HG03378 (cell line): ENCODE data around the gene CCDC169.

Source experiments
- ATAC-seq: cut with Tn5 transposase; IDR thresholded peaks from one replicate; pipeline ENCODE4 v1.9.1; 2021; ENCODE audit warnings: mild to moderate bottlenecking, moderate library complexity; ENCODE audit not compliant: unreplicated experiment

The CCDC169 gene

GRCh38 chr13:36244990-36245389 is 52.6 kb downstream of the CCDC169 start:
- no peak for ATAC-seq

- ATAC-seq: no peak
Observed at GRCh38 chr13:36244073-36244472, 53.5 kb downstream of the CCDC169 start.

- ATAC-seq: no peak
Observed at GRCh38 chr13:36242761-36243160, 54.9 kb downstream of the CCDC169 start.

- ATAC-seq: no peak
Observed at GRCh38 chr13:36231236-36231635, 66.4 kb downstream of the CCDC169 start.

- ATAC-seq: no peak
Observed at GRCh38 chr13:36224730-36225129, 72.9 kb downstream of the CCDC169 start.

GRCh38 chr13:36219883-36220282 is 77.7 kb downstream of the CCDC169 start:
- ATAC-seq: no peak

- ATAC-seq: no peak
Observed at GRCh38 chr13:36217456-36217855, 80.2 kb downstream of the CCDC169 start.

- ATAC-seq: no peak
Observed at GRCh38 chr13:36214163-36214921, 83.3 kb downstream of the CCDC169 start, which contains the start of gene SOHLH2. Gene SOHLH2 (minus strand): TSS chr13:36214556. CDS start chr13:36214526, 30 bp downstream.

GRCh38 chr13:36212789-36213188 is 84.8 kb downstream of the CCDC169 start:
- no peak for ATAC-seq

- ATAC-seq: no peak
Observed at GRCh38 chr13:36211567-36211966, 86.0 kb downstream of the CCDC169 start.

GRCh38 chr13:36210738-36211137 is 86.9 kb downstream of the CCDC169 start:
- no peak for ATAC-seq

- no peak for ATAC-seq
Observed at GRCh38 chr13:36207672-36208071, 89.9 kb downstream of the CCDC169 start.

- ATAC-seq: no peak
Observed at GRCh38 chr13:36193151-36193855, 104.3 kb downstream of the CCDC169 start.

- no peak for ATAC-seq
Observed at GRCh38 chr13:36192166-36192565, 105.4 kb downstream of the CCDC169 start.

GRCh38 chr13:36190771-36191170 is 106.8 kb downstream of the CCDC169 start:
- ATAC-seq: no peak

GRCh38 chr13:36188441-36188840 is 109.2 kb downstream of the CCDC169 start:
- no peak for ATAC-seq

GRCh38 chr13:36183901-36184300 is 113.7 kb downstream of the CCDC169 start:
- ATAC-seq: no peak
